H9 (cell line): ENCODE data around the gene CCBE1. TPM values are rescaled to one million over a fixed set of nuclear protein-coding genes. Genes with fewer than 3 reads are reported as not detected.

Source experiments
- DNase-seq: peaks from one replicate; pipeline ENCODE4 v3.0.0-alpha.2; 2017
- H2AFZ ChIP-seq: one replicate; pipeline ENCODE4 v1.6.1; 2013; ENCODE audit warnings: mild to moderate bottlenecking, low read length, control low read depth, moderate library complexity
- H2AK5ac ChIP-seq: 2 replicates; pipeline ENCODE4 v1.6.1; 2013; ENCODE audit warnings: low read length, control low read depth, mixed read lengths; ENCODE audit not compliant: insufficient read length
- H2BK120ac ChIP-seq: one replicate; pipeline ENCODE4 v1.6.1; 2013; ENCODE audit warnings: low read depth, mild to moderate bottlenecking, low read length, control low read depth, inconsistent platforms; ENCODE audit not compliant: poor library complexity, severe bottlenecking
- H2BK12ac ChIP-seq: 2 replicates; pipeline ENCODE4 v1.6.1; 2013; ENCODE audit warnings: low read length, control low read depth, mixed read lengths, low read depth; ENCODE audit not compliant: insufficient read length
- H2BK15ac ChIP-seq: 2 replicates; pipeline ENCODE4 v1.6.1; 2013; ENCODE audit warnings: low read depth, low read length, control low read depth
- H2BK20ac ChIP-seq: one replicate; pipeline ENCODE4 v1.6.1; 2013; ENCODE audit warnings: low read depth, mild to moderate bottlenecking, low read length, control low read depth, inconsistent platforms; ENCODE audit not compliant: poor library complexity, severe bottlenecking
- H2BK5ac ChIP-seq: 2 replicates; pipeline ENCODE4 v1.6.1; 2013; ENCODE audit warnings: low read length, control low read depth, mixed read lengths; ENCODE audit not compliant: insufficient read length
- H3K14ac ChIP-seq: 2 replicates; pipeline ENCODE4 v1.6.1; 2013; ENCODE audit warnings: low read length, control low read depth; ENCODE audit not compliant: insufficient read depth
- H3K18ac ChIP-seq: 2 replicates; pipeline ENCODE4 v1.6.1; 2013; ENCODE audit warnings: low read depth, mild to moderate bottlenecking, mixed read lengths, low read length, control low read depth; ENCODE audit not compliant: insufficient read length
- H3K23ac ChIP-seq: 2 replicates; pipeline ENCODE4 v1.6.1; 2013; ENCODE audit warnings: low read length, control low read depth, mixed read lengths, low read depth; ENCODE audit not compliant: insufficient read length
- H3K23me2 ChIP-seq: 2 replicates; pipeline ENCODE4 v1.6.1; 2013; ENCODE audit warnings: low read depth, mild to moderate bottlenecking, mixed read lengths, low read length, control low read depth; ENCODE audit not compliant: insufficient read length, poor library complexity, severe bottlenecking
- H3K27ac ChIP-seq: 2 replicates; pipeline ENCODE4 v1.5.1; 2013; ENCODE audit warnings: low read length, control low read depth, mixed read lengths, low read depth; ENCODE audit not compliant: insufficient read length
- H3K27me3 ChIP-seq: 2 replicates; pipeline ENCODE4 v1.6.1; 2013; ENCODE audit warnings: low read length, control low read depth, inconsistent platforms; ENCODE audit not compliant: insufficient read depth
- H3K4ac ChIP-seq: 2 replicates; pipeline ENCODE4 v1.6.1; 2013; ENCODE audit warnings: low read depth, mild to moderate bottlenecking, control low read depth, inconsistent platforms, low read length, moderate library complexity
- H3K4me1 ChIP-seq: 2 replicates; pipeline ENCODE4 v1.6.1; 2013; ENCODE audit warnings: low read length, control low read depth, inconsistent platforms; ENCODE audit not compliant: insufficient read depth
- H3K4me2 ChIP-seq: 2 replicates; pipeline ENCODE4 v1.6.1; 2013; ENCODE audit warnings: low read length, control low read depth, mixed read lengths; ENCODE audit not compliant: insufficient read length, insufficient read depth
- H3K56ac ChIP-seq: 2 replicates; pipeline ENCODE4 v1.6.1; 2013; ENCODE audit warnings: low read depth, mild to moderate bottlenecking, mixed read lengths, low read length, control low read depth; ENCODE audit not compliant: insufficient read length
- H3K79me1 ChIP-seq: 2 replicates; pipeline ENCODE4 v1.6.1; 2013; ENCODE audit warnings: low read depth, mild to moderate bottlenecking, moderate library complexity, low read length, control low read depth, inconsistent platforms; ENCODE audit not compliant: insufficient read depth, poor library complexity, severe bottlenecking
- H3K79me2 ChIP-seq: 2 replicates; pipeline ENCODE4 v1.6.1; 2013; ENCODE audit warnings: low read length, control low read depth, inconsistent platforms; ENCODE audit not compliant: insufficient read depth
- H3K9ac ChIP-seq: 2 replicates; pipeline ENCODE4 v1.6.1; 2013; ENCODE audit warnings: low read length, control low read depth, mixed read lengths; ENCODE audit not compliant: insufficient read length; ENCODE audit errors: extremely low read depth
- H3K9me3 ChIP-seq: one replicate; pipeline ENCODE4 v1.6.1; 2013; ENCODE audit warnings: low read depth, low read length, inconsistent platforms; ENCODE audit not compliant: control insufficient read depth
- H3T11ph ChIP-seq: one replicate; pipeline ENCODE4 v1.6.1; 2013; ENCODE audit warnings: mild to moderate bottlenecking, low read length, control low read depth, inconsistent platforms
- H4K20me1 ChIP-seq: one replicate; pipeline ENCODE4 v1.6.1; 2013; ENCODE audit not compliant: control insufficient read depth, insufficient read length, insufficient read depth
- H4K5ac ChIP-seq: 2 replicates; pipeline ENCODE4 v1.6.1; 2013; ENCODE audit warnings: low read depth, mild to moderate bottlenecking, mixed read lengths, low read length, control low read depth; ENCODE audit not compliant: insufficient read length
- H4K8ac ChIP-seq: replicated peaks from 2 replicates; pipeline ENCODE4 v1.6.1; 2013; ENCODE audit warnings: low read length, control low read depth, mixed read lengths, low read depth; ENCODE audit not compliant: insufficient read length
- H4K91ac ChIP-seq: 2 replicates; pipeline ENCODE4 v1.6.1; 2013; ENCODE audit warnings: low read depth, mild to moderate bottlenecking, moderate library complexity, mixed read lengths, low read length, control low read depth; ENCODE audit not compliant: insufficient read length
- H3K27ac Mint-ChIP-seq, 3 experiments: 2 replicates in 2 of 3; 3 replicates in 1 of 3; pipeline ENCODE4 v1.8.0; 2020 to 2021; ENCODE audit warnings: mixed read lengths in 3 of 3, mild to moderate bottlenecking in 1 of 3, moderate library complexity in 1 of 3
- H3K27me3 Mint-ChIP-seq: 2 replicates; pipeline ENCODE4 v1.8.0; 2021; ENCODE audit warnings: low read depth, mild to moderate bottlenecking, moderate library complexity, mixed read lengths
- H3K36me3 Mint-ChIP-seq, 3 experiments: 2 replicates in 2 of 3; 3 replicates in 1 of 3; pipeline ENCODE4 v1.8.0; 2020 to 2021; ENCODE audit warnings: low read depth in 3 of 3, mixed read lengths in 3 of 3; ENCODE audit not compliant: insufficient read depth in 1 of 3
- H3K4me1 Mint-ChIP-seq, 2 experiments: 2 replicates each; pipeline ENCODE4 v1.8.0; 2020; ENCODE audit warnings: mixed read lengths in 2 of 2
- H3K4me3 Mint-ChIP-seq, 2 experiments: 2 replicates in 1 of 2; 3 replicates in 1 of 2; pipeline ENCODE4 v1.8.0; 2020 to 2021; ENCODE audit warnings: mild to moderate bottlenecking in 2 of 2, mixed read lengths in 2 of 2, moderate library complexity in 1 of 2
- H3K9me3 Mint-ChIP-seq, 2 experiments: 2 replicates in 1 of 2; 3 replicates in 1 of 2; pipeline ENCODE4 v1.8.0; 2020; ENCODE audit warnings: mild to moderate bottlenecking in 2 of 2, mixed read lengths in 2 of 2, moderate library complexity in 1 of 2
- CTCF ChIP-seq: fragments of 200-600 bp; sonication (generic); conservative IDR thresholded peaks from 3 replicates; pipeline ENCODE4 v1.8.0; 2021; ENCODE audit warnings: antibody characterized with exemption, mild to moderate bottlenecking
- WGBS: extraction: QIAGEN DNeasy Blood & Tissue Kit; methylation state at CpG from one replicate; pipeline ENCODE4 v1.1.7; 2013; ENCODE audit warnings: missing lambda C conversion rate, low lambda C conversion rate, mixed read lengths; ENCODE audit not compliant: insufficient read length; ENCODE audit errors: extremely low coverage; 5-methylcytosine and 5-hydroxymethylcytosine counted together
- total RNA-seq: library from RNA; stranded (reverse); gene quantifications from 2 replicates; pipeline ENCODE4 v1.2.1, GENCODE V29; 2021

The CCBE1 gene
- total RNA-seq, 1 experiment from 2014 or later: 0.39 TPM

GRCh38 chr18:59402432-59403090 is 294.7 kb downstream of the CCBE1 start:
- no peaks in the 10 kb centered on the region for H3K79me2 ChIP-seq
- no peak overlapping the region for H2BK12ac ChIP-seq
- H2BK120ac ChIP-seq: no peak overlapping the region
- H3K9ac ChIP-seq: no peak overlapping the region
- peak; percentile 96 for DNase-seq
- H2AFZ ChIP-seq: no peak overlapping the region
- H4K91ac ChIP-seq: no peak overlapping the region
- no peaks in the 10 kb centered on the region for H3K23me2 ChIP-seq
- 0 out of 2 replicates have a peak, but pooled peaks cover 2% of the 10 kb centered on the region for H3K27me3 Mint-ChIP-seq
- H3K27ac ChIP-seq: no peak overlapping the region
- H4K8ac ChIP-seq: no peak overlapping the region
- no peaks in the 10 kb centered on the region for H3K27me3 ChIP-seq
- no peak overlapping the region for H3K56ac ChIP-seq
- H3K4ac ChIP-seq: no peak overlapping the region
- H3K27ac Mint-ChIP-seq: no peak overlapping the region
- no peak overlapping the region for H2BK20ac ChIP-seq
- H3K9me3 ChIP-seq: no peaks in the 10 kb centered on the region
- no peaks in the 10 kb centered on the region for H3K79me1 ChIP-seq
- no peak overlapping the region for H2BK15ac ChIP-seq
- H3K4me2 ChIP-seq: no peak overlapping the region
- H3K4me1 ChIP-seq: no peaks in the 10 kb centered on the region
- H3K4me1 Mint-ChIP-seq: peaks cover 4 to 5% of the 10 kb centered on the region in 2 experiments; a peak in 3 of 4 replicates
- H3K23ac ChIP-seq: no peak overlapping the region
- no peaks in the 10 kb centered on the region for H4K20me1 ChIP-seq
- no peak overlapping the region for H2AK5ac ChIP-seq
- H2BK5ac ChIP-seq: no peak overlapping the region
- peak overlapping the region in 1 of 2 experiments; percentile 59; a peak in 1 of 5 replicates for H3K4me3 Mint-ChIP-seq
- WGBS: no CpG with 5 or more reads among the region's 13 CpGs
- H3K14ac ChIP-seq: no peak overlapping the region
- no peak overlapping the region for H3K18ac ChIP-seq
- H3T11ph ChIP-seq: no peak overlapping the region
- H3K36me3 Mint-ChIP-seq: no peaks in the 10 kb centered on the region
- H3K9me3 Mint-ChIP-seq: peaks cover 0 to under 1% of the 10 kb centered on the region in 2 experiments; a peak in 1 of 5 replicates
- TF ChIP-seq CTCF: peak; percentile 99
- H4K5ac ChIP-seq: no peak overlapping the region
